Transverse colon (tissue), 3 donors: ENCODE data around the gene CDK11B.

Experiments used
- CTCF ChIP-seq, 5 experiments: fragments of 200-600 bp in 3 of 5; fragments of 450-650 bp in 2 of 5; sonication (generic) in 3 of 5; IDR thresholded peaks; 1 replicate in 2 of 5; 2 replicates in 3 of 5; pipeline ENCODE4 v1.5.1; 2016 to 2017; ENCODE audit warnings: antibody characterized with exemption in 5 of 5, inconsistent platforms in 3 of 5, mild to moderate bottlenecking in 2 of 5, moderate library complexity in 1 of 5
- EP300 ChIP-seq: sonication (generic); formaldehyde crosslinking; IDR thresholded peaks from one replicate; pipeline ENCODE4 v1.6.1; 2017; ENCODE audit warnings: antibody characterized with exemption, low read depth

GRCh38 chr1:1623181-1623630 is 35.6 kb downstream of the CDK11B start:
- TF ChIP-seq CTCF (IDR thresholded peaks at IDR 0.05) (no peak), EP300 (no peak)
